Activated T-cell treated with anti-CD3 and anti-CD28 coated beads, Interleukin-2, amount 50 U/mL, for 4 hours (primary cell): Measurements from ENCODE around the gene RB1. TPM values are rescaled to one million over a fixed set of nuclear protein-coding genes. Genes with fewer than 3 reads are reported as not detected.
"Not testable (repeated sequence)": the region's sequence is repeated elsewhere in the genome, so short reads cannot be mapped to it uniquely, and the experiment has no call there.

Experiments used
- ATAC-seq, 2 donors: fragments of 200-7000 bp; cut with Tn5 transposase; one replicate each; pipeline ENCODE4 v1.10.0; 2021
- DNase-seq: peaks from one replicate; pipeline ENCODE4 v3.0.0-alpha.2; 2020
- H3K27me3 Mint-ChIP-seq: one replicate; pipeline ENCODE4 v1.8.0; 2021; ENCODE audit warnings: low read depth, mixed read lengths
- H3K36me3 Mint-ChIP-seq: one replicate; pipeline ENCODE4 v1.8.0; 2022; ENCODE audit warnings: mixed read lengths; ENCODE audit not compliant: insufficient read depth
- H3K4me1 Mint-ChIP-seq: one replicate; pipeline ENCODE4 v1.8.0; 2021; ENCODE audit warnings: low read depth, mixed read lengths
- H3K4me3 Mint-ChIP-seq: one replicate; pipeline ENCODE4 v1.8.0; 2021; ENCODE audit warnings: mild to moderate bottlenecking, moderate library complexity, mixed read lengths
- H3K9me3 Mint-ChIP-seq: one replicate; pipeline ENCODE4 v1.8.0; 2021; ENCODE audit warnings: mixed read lengths
- total RNA-seq, 3 donors: library from RNA; stranded (reverse); gene quantifications; one replicate each; pipeline ENCODE4 v1.2.1, GENCODE V29; 2021

Gene RB1
- total RNA-seq, 3 donors from 2014 or later: 27.8 to 31.4 (median 30.2) TPM

DNA sequence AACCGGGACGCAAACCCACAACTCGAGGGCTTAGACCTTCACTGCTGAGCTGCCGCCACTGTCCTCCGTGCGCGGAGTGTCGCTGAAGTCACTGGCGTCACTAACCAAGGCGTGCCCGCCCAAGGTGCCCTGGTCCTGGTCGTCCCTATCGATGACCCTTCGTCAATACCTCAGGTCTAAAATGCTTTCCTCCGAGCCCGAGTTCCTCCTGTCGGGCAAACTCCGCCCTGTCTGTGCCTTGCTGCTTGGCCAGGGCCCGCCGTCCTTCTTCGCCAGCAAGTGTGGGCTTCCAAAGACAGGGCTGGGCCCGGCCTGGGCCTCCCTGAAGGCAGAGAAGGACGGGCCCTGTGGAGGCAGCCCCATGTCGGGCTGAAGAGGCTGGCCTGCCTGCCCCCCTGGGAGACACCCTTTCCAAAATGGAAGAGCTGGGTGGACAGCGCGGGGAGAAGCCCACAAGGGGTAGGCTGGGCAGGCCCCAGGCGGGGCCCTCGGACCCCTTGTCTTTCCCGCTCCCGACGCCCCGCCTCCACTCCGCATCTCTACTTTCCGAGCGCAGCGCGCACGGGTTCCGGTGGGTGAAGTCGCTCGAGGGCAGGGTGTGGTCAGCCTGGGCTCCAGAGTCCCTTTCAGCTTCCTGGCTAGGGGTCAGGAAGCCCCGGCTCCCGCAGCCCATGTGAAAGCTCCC is 13.4 kb downstream of the RB1 start:
- no peaks in the 10 kb centered on the region for H3K9me3 Mint-ChIP-seq
- no peak overlapping the region for H3K4me3 Mint-ChIP-seq
- H3K27me3 Mint-ChIP-seq: no peaks in the 10 kb centered on the region
- H3K4me1 Mint-ChIP-seq: peaks cover 42% of the 10 kb centered on the region
- DNase-seq: no peak
- no peak for ATAC-seq
- peaks cover 30% of the 10 kb centered on the region for H3K36me3 Mint-ChIP-seq

DNA sequence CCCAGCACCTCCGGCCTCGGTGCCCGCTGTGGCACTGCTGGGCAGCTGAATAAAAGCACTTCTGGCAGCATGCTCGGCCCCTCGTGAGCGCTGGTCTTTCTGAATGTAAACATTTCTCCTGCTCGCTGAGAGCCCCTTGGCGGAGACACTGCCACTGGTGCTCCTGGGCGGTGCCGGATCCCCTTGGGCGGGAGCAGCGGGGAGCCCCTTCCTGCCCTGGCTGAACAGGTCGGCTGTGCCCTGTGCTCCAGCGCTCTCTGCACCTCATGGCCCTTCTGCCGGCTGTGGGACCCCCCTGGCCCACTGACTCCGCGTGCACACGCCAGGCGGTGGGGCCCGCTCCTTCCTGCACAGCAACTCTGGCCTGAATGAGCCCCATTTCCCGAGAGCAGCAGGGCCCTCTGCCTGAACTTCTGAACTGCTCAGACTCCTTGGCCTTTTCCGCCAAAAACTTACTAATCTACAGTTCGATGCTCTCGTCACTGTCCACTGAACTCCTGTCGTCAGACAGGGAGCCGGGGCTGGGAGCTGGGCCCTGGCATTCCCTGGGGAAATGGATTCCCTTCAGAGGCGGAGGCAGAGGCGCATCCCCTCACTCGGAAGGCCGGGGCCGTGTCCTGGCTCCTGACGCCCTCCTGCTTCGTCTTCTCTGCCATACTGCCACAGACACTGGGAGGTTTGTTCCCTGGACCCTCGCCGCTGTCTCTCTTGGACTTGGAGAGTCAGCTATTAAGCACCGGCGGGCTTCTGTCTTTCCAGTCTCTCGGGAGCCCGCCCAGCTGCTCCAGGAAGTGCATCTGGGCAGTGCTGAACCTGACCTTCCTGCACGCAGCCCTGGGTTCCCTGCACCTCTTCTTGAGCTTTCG is 14.2 kb downstream of the RB1 start:
- H3K4me1 Mint-ChIP-seq: peaks cover 38% of the 10 kb centered on the region
- ATAC-seq: peak in 1 of 2 donors; percentile 3
- peak overlapping the region; percentile 80 for H3K4me3 Mint-ChIP-seq
- no peak for DNase-seq
- H3K36me3 Mint-ChIP-seq: peaks cover 32% of the 10 kb centered on the region
- H3K9me3 Mint-ChIP-seq: peaks cover 6% of the 10 kb centered on the region
- H3K27me3 Mint-ChIP-seq: no peaks in the 10 kb centered on the region

DNA sequence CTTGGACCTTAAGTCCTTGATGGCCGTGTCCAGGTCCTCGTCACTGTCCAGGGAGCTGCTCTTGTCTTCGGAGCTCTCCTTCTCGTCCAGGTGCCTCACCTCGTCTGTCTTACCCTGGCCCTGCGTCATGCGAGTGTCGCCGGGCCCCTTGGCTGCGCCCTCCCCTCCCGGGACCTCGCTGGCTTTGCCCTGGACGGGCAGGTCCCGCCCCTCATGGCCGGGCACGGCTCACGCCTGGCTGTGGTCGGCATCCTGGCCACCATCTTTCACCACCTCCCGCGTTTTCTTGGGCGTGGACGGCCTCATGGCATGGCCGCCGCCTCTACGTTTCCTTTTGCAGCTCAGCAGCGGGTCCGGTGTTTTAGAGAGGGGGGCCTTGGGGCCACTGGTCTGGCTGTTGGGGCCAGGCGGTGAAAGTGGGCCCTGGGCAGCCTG is 14.8 kb downstream of the RB1 start:
- peak overlapping the region; percentile 80 for H3K4me3 Mint-ChIP-seq

DNA sequence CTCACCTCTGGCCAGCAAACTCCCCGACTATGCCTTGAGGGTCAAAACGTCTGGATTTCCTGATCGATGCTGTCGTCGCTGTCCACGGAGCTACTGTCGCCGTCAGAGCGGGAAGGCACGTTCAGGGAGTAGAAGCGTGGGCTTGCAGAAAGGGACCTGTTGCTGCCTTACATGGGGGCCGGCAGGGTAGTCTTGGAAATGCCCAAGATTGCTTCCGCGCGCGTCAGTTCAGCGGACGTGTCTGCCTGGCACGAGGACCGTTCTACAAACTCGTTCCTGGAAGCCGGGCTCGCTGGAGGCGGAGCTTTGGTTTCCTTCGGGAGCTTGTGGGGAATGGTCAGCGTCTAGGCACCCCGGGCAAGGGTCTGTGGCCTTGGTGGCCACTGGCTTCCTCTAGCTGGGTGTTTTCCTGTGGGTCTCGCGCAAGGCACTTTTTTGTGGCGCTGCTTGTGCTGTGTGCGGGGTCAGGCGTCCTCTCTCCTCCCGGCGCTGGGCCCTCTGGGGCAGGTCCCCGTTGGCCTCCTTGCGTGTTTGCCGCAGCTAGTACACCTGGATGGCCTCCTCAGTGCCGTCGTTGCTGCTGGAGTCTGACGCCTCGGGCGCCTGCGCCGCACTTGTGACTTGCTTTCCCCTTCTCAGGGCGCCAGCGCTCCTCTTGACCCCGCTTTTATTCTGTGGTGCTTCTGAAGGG is 15.4 kb downstream of the RB1 start:
- peaks cover 8% of the 10 kb centered on the region for H3K9me3 Mint-ChIP-seq
- ATAC-seq (peak; percentile 22 to 42), DNase-seq (peak; percentile 8)
- peak overlapping the region; percentile 80 for H3K4me3 Mint-ChIP-seq
- no peaks in the 10 kb centered on the region for H3K27me3 Mint-ChIP-seq
- H3K36me3 Mint-ChIP-seq: peaks cover 26% of the 10 kb centered on the region
- peaks cover 36% of the 10 kb centered on the region for H3K4me1 Mint-ChIP-seq

More for the DNA sequence above, 14.8 kb downstream of the RB1 start:
- no peak for DNase-seq
- Mint-ChIP-seq H3K9me3 (peaks cover 8% of the 10 kb centered on the region), H3K27me3 (no peaks in the 10 kb centered on the region), H3K36me3 (peaks cover 26% of the 10 kb centered on the region), H3K4me1 (peaks cover 37% of the 10 kb centered on the region)
- ATAC-seq: peak in 1 of 2 donors; percentile 15

DNA sequence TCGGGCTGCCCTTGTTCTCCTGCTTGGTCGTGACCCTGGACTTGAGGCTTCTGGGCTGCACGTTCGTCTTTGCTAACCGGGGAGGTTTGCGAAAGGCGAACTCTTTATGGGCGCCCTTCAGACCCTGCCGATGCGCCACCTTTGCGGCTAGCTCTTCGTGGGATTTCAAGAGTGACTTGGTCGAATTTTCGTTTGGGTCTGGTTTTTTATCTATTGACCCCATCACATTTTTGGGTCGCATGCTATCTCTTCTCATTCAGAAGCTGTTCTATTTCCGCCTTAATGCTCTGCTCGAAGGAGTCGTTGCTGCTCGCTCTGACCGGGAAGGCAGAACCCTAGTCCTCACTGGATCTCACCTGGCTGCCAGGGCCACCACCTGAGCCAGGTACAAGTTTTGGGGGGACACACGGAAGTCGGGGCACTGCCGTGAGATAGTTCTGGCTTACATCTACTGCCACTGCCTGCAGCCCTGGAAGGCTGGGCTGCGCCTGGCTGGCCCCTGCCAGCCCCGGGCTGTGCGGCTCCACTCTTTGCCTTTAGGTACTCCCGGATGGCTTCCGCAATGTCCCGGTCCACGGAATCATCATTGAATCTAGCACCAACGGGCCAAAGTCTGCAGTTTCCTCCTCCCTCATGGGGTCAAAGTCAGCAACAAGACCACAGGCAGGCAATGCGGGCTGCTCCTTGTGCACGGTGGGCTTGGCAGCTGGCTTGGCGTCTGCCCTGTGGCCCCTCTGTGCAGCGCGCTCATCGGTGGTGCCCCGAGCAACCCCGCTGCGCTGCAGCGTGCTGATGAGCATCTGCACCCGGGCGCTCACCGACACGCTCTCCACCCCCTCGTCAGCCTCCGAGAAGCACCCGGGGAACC is 16.2 kb downstream of the RB1 start:
- H3K27me3 Mint-ChIP-seq: no peaks in the 10 kb centered on the region
- peaks cover 26% of the 10 kb centered on the region for H3K36me3 Mint-ChIP-seq

DNA sequence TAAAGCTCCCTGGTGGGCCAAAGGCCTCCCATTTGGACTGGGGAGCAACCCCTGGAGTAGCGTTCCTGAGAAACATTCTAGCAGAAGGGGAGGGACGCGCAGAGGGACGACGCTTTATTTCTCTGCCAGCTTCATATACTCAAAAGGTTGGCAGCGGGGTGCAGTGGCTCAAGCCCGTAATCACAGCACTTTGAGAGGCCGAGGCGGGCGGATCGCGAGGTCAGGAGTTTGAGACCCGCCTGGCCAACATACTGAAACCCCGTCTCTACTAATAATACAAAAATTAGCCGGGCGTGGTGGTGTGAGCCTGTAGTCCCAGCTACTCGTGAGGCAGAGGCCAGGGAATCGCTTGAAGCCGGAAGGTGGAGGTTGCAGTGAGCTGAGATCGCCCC is 16.8 kb downstream of the RB1 start:
- H3K36me3 Mint-ChIP-seq: peaks cover 26% of the 10 kb centered on the region
- H3K27me3 Mint-ChIP-seq: no peaks in the 10 kb centered on the region
- H3K9me3 Mint-ChIP-seq: peaks cover 8% of the 10 kb centered on the region
- no peak for DNase-seq
- H3K4me3 Mint-ChIP-seq: peak overlapping the region; percentile 80
- peaks cover 33% of the 10 kb centered on the region for H3K4me1 Mint-ChIP-seq
- peak; percentile 6 to 11 for ATAC-seq

More for the DNA sequence above, 16.2 kb downstream of the RB1 start:
- DNase-seq: no peak
- Mint-ChIP-seq H3K4me3 (peak overlapping the region; percentile 80), H3K4me1 (peaks cover 37% of the 10 kb centered on the region), H3K9me3 (peaks cover 8% of the 10 kb centered on the region)
- ATAC-seq: peak; percentile 48 to 54

DNA sequence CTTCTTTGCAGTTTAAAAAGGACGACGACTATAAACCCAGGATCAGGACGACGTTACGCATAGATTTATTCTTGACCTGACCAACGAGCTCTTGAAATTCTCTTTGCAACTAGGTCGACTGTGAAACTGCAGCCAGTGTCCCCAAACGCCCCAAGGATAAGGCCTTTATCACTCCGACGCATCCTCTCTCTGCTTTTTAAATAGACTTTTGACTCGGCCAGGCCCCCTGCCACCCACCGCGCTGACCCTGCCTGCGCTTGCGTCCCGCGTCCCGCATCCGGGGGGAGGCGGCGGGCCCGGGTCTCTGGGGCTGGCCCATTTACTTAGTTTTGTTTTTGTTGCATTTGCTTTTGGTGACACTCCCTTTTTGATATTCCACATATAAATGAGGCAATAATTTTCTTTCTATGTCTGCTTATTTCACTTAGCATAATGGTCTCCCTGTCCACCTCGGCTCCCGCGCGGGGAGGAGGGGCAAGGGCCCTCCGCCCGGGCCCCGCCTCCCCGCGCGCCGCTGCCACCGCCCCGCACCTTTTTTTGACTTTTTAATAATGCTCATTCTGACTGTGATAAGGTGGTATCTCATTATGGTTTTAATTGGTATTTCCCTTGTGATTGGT is 17.4 kb downstream of the RB1 start:
- peaks cover 24% of the 10 kb centered on the region for H3K36me3 Mint-ChIP-seq
- no peak for ATAC-seq

DNA sequence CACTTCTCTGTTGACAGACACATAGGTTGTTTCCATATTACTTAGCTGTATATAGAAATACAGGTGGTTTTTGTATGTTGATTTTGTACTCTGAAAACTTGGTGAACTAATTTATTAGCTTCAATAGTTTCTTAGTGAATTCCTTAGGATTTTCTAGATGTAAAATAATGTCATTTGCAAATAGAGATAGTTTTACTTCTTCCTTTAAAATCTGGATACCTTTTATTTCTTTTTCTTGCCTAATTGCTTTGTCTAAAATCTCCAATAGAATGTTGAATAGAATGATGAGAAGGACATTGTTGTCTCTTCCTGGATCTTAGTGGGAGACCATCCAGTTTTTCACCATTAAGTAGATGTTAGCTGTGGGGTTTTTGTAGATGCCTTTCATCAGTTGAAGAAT is 18.7 kb downstream of the RB1 start:
- H3K4me3 Mint-ChIP-seq: peak overlapping the region; percentile 58
- no peak for DNase-seq
- H3K4me1 Mint-ChIP-seq: peaks cover 28% of the 10 kb centered on the region
- peaks cover 20% of the 10 kb centered on the region for H3K36me3 Mint-ChIP-seq
- no peaks in the 10 kb centered on the region for H3K27me3 Mint-ChIP-seq
- no peak for ATAC-seq
- peaks cover 8% of the 10 kb centered on the region for H3K9me3 Mint-ChIP-seq

More for the DNA sequence above, 17.4 kb downstream of the RB1 start:
- H3K9me3 Mint-ChIP-seq: peaks cover 8% of the 10 kb centered on the region
- no peak for DNase-seq
- H3K27me3 Mint-ChIP-seq: no peaks in the 10 kb centered on the region
- peaks cover 28% of the 10 kb centered on the region for H3K4me1 Mint-ChIP-seq
- peak overlapping the region; percentile 80 for H3K4me3 Mint-ChIP-seq

DNA sequence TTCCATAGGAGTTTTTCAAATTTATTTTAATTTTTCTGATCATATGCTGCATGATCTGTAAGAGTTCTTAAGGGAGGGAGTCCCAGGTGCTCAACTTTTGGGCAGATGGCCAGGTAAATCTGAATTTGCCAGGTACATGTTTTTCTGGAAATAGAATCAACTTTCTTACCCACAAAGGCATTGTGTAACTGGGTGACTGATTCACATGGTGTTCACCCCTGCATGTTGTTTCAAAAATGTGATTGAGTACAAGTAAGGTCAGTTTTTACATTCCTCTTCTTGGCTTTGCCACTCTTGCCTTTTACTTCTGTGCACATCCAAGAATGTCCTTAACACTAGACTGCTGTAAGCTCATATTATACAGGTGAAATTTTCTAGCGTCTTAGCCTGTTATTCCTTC is 30.4 kb downstream of the RB1 start:
- peaks cover 19% of the 10 kb centered on the region for H3K4me1 Mint-ChIP-seq
- no peak for ATAC-seq
- DNase-seq: no peak
- peaks cover 12% of the 10 kb centered on the region for H3K36me3 Mint-ChIP-seq
- no peaks in the 10 kb centered on the region for H3K9me3 Mint-ChIP-seq
- H3K27me3 Mint-ChIP-seq: no peaks in the 10 kb centered on the region
- H3K4me3 Mint-ChIP-seq: no peak overlapping the region

DNA sequence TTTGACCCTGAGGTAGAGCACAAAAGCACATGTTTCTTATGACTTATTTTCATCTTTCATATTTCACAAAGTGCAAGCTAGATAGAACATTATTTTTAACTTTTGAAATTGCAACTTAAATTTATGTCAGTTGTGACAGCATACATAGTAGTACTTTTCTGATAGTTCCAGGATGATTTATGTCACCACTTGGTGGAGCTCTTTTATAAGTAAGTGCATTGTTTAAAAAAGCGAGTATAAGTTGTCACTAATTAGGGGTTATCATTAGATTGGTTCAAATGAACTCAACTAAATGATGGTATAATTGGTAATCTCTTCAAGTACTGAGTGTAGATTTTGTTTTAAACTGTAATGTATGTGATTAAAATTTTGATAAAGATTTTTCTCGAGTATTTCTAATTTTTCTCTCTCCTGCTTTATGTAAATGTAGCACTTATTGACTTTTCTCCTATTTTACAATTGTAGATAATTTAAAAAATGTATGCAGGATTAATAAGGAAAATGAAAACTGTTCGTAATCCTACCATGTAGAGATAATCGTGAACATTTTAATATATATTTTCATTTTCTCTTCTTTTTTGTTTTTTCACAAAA is 31.1 kb downstream of the RB1 start:
- Mint-ChIP-seq H3K9me3 (no peaks in the 10 kb centered on the region), H3K27me3 (no peaks in the 10 kb centered on the region), H3K36me3 (peaks cover 10% of the 10 kb centered on the region), H3K4me1 (peaks cover 19% of the 10 kb centered on the region), H3K4me3 (no peak overlapping the region)
- DNase-seq (no peak), ATAC-seq (peak; percentile 43 to 61)

DNA sequence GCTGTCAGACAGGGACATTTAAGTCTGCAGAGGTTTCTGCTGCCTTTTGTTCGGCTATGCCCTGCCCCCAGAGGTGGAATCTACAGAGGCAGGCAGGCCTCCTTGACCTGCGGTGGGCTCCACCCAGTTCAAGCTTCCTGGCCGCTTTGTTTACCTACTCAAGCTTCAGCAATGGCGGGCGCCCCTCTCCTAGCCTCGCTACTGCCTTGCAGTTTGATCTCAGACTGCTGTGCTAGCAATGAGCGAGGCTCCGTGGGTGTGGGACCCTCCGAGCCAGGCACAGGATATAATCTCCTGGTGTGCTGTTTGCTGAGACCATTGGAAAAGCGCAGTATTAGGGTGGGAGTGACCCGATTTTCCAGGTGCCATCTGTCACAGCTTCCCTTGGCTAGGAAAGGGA is 35.6 kb downstream of the RB1 start:
- ATAC-seq, H3K4me3 Mint-ChIP-seq, H3K9me3 Mint-ChIP-seq, H3K27me3 Mint-ChIP-seq, H3K4me1 Mint-ChIP-seq, DNase-seq: not testable (repeated sequence)
- peaks cover 18% of the 10 kb centered on the region for H3K36me3 Mint-ChIP-seq

DNA sequence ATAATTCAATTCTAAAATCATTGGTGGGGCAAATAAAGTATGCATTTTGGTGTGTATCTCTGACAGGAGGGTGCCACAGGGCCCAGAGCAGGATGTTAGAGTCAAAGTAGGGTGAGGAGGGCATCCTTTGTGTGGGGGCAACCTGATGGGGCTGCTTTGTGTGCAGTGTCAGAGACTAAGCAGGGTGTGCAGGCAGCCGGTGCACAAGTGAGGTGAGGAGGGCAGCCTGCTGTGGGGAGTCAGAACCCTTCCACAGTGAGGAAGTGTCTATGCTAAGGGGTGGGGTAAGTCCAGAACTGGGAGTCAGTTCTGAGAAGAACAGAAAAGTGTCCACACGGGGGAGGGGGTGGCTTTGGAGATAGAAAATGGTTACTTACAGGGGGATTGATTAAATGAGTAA is 40.7 kb downstream of the RB1 start:
- peaks cover 28% of the 10 kb centered on the region for H3K36me3 Mint-ChIP-seq
- ATAC-seq: no peak
- H3K27me3 Mint-ChIP-seq: no peaks in the 10 kb centered on the region
- DNase-seq: no peak
- H3K9me3 Mint-ChIP-seq: no peaks in the 10 kb centered on the region
- H3K4me1 Mint-ChIP-seq: no peaks in the 10 kb centered on the region
- H3K4me3 Mint-ChIP-seq: no peak overlapping the region

DNA sequence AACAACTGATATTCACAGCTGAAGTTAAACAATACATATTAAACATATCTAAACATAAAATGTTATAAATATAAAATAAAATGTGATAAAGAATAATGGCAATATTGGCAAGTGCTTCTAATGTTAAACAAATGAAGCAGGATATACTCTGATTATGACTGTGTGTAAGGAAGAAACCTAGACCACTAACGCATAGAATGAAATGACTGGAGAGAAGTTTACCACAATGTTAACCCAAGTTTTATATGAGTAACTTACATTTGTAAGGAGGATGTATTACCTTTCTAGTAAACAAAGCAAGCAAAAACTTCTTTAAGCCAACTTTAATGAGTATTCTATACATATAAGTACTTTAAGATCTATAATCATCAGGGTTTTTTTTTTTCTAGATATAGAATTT is 43.0 kb downstream of the RB1 start:
- peaks cover 7% of the 10 kb centered on the region for H3K9me3 Mint-ChIP-seq
- no peaks in the 10 kb centered on the region for H3K27me3 Mint-ChIP-seq
- H3K36me3 Mint-ChIP-seq: peaks cover 46% of the 10 kb centered on the region
- no peak for DNase-seq
- H3K4me1 Mint-ChIP-seq: no peaks in the 10 kb centered on the region
- H3K4me3 Mint-ChIP-seq: no peak overlapping the region
- no peak for ATAC-seq
